ES-I3 (cell line): Measurements from ENCODE around the gene SRRM5.
"Not testable (repeated sequence)": the region's sequence is repeated elsewhere in the genome, so short reads cannot be mapped to it uniquely, and the experiment has no call there.

Experiments used
- H3K36me3 ChIP-seq: 2 replicates; pipeline ENCODE4 v1.6.1; 2013; ENCODE audit warnings: mild to moderate bottlenecking, low read length, control low read depth, moderate library complexity; ENCODE audit not compliant: insufficient read depth
- H3K4me1 ChIP-seq: 2 replicates; pipeline ENCODE4 v1.6.1; 2013; ENCODE audit warnings: mild to moderate bottlenecking, control low read depth, low read length; ENCODE audit not compliant: insufficient read depth
- H3K9ac ChIP-seq: 2 replicates; pipeline ENCODE4 v1.6.1; 2013; ENCODE audit warnings: low read depth, mild to moderate bottlenecking, low read length, moderate library complexity
- H3K9me3 ChIP-seq: 2 replicates; pipeline ENCODE4 v1.6.1; 2013; ENCODE audit warnings: mild to moderate bottlenecking, low read length, moderate library complexity; ENCODE audit not compliant: control insufficient read depth, insufficient read depth

Gene SRRM5

GRCh38 chr19:43581467-43581866 is 30.4 kb upstream of the SRRM5 start:
- Histone ChIP-seq H3K9ac (peak overlapping the region; percentile 61), H3K4me1 (peaks cover 3% of the 10 kb centered on the region; the same call in 1 of the 2 replicates), H3K36me3 (no peaks in the 10 kb centered on the region), H3K9me3 (no peaks in the 10 kb centered on the region; the same call in 1 of the 2 replicates)

GRCh38 chr19:43582495-43582894 is 29.4 kb upstream of the SRRM5 start:
- no peak overlapping the region for H3K9ac ChIP-seq
- no peaks in the 10 kb centered on the region; the same call in 1 of the 2 replicates for H3K9me3 ChIP-seq
- H3K4me1 ChIP-seq, result peaks cover 3% of the 10 kb centered on the region; the same call in 1 of the 2 replicates
- no peaks in the 10 kb centered on the region for H3K36me3 ChIP-seq

GRCh38 chr19:43584484-43584883 is 27.4 kb upstream of the SRRM5 start:
- H3K36me3 ChIP-seq, result no peaks in the 10 kb centered on the region

GRCh38 chr19:43586346-43586745 is 25.5 kb upstream of the SRRM5 start:
- H3K4me1 ChIP-seq, result peaks cover 3% of the 10 kb centered on the region; the same call in 1 of the 2 replicates
- H3K9me3 ChIP-seq, result no peaks in the 10 kb centered on the region
- H3K36me3 ChIP-seq, result no peaks in the 10 kb centered on the region
- no peak overlapping the region for H3K9ac ChIP-seq

More at GRCh38 chr19:43584484-43584883, 27.4 kb upstream of the SRRM5 start:
- H3K4me1 ChIP-seq, result peaks cover 3% of the 10 kb centered on the region; the same call in 1 of the 2 replicates
- H3K9me3 ChIP-seq, result no peaks in the 10 kb centered on the region
- no peak overlapping the region for H3K9ac ChIP-seq

GRCh38 chr19:43587029-43587428 is 24.9 kb upstream of the SRRM5 start:
- H3K36me3 ChIP-seq, H3K9me3 ChIP-seq: not testable (repeated sequence)

GRCh38 chr19:43589277-43589676 is 22.6 kb upstream of the SRRM5 start:
- Histone ChIP-seq H3K9ac (no peak overlapping the region), H3K4me1 (no peaks in the 10 kb centered on the region), H3K9me3 (no peaks in the 10 kb centered on the region), H3K36me3 (peaks cover 4% of the 10 kb centered on the region; the same call in 1 of the 2 replicates)

More at GRCh38 chr19:43587029-43587428, 24.9 kb upstream of the SRRM5 start:
- H3K9ac ChIP-seq, H3K4me1 ChIP-seq: not testable (repeated sequence)

- Histone ChIP-seq H3K9ac (no peak overlapping the region), H3K9me3 (no peaks in the 10 kb centered on the region), H3K4me1 (no peaks in the 10 kb centered on the region), H3K36me3 (peaks cover 4% of the 10 kb centered on the region; the same call in 1 of the 2 replicates)
Observed at GRCh38 chr19:43589678-43590077, 22.2 kb upstream of the SRRM5 start.

GRCh38 chr19:43591904-43592772 is 19.8 kb upstream of the SRRM5 start:
- H3K9ac ChIP-seq, result no peak overlapping the region
- H3K9me3 ChIP-seq, result no peaks in the 10 kb centered on the region
- H3K36me3 ChIP-seq, result peaks cover 4% of the 10 kb centered on the region; the same call in 1 of the 2 replicates
- no peaks in the 10 kb centered on the region for H3K4me1 ChIP-seq

GRCh38 chr19:43592800-43593350 is 19.0 kb upstream of the SRRM5 start:
- Histone ChIP-seq H3K36me3 (peaks cover 4% of the 10 kb centered on the region; the same call in 1 of the 2 replicates), H3K9ac (no peak overlapping the region), H3K4me1 (no peaks in the 10 kb centered on the region), H3K9me3 (no peaks in the 10 kb centered on the region)

- H3K36me3 ChIP-seq, result peaks cover 4% of the 10 kb centered on the region; the same call in 1 of the 2 replicates
- no peaks in the 10 kb centered on the region for H3K9me3 ChIP-seq
- no peak overlapping the region for H3K9ac ChIP-seq
- no peaks in the 10 kb centered on the region for H3K4me1 ChIP-seq
Observed at GRCh38 chr19:43594081-43594697, 17.7 kb upstream of the SRRM5 start.

- peaks cover 6% of the 10 kb centered on the region; the same call in 1 of the 2 replicates for H3K36me3 ChIP-seq
- no peaks in the 10 kb centered on the region for H3K4me1 ChIP-seq
- H3K9me3 ChIP-seq, result no peaks in the 10 kb centered on the region
- H3K9ac ChIP-seq, result peak overlapping the region; percentile 69
Observed at GRCh38 chr19:43594710-43595604, 16.9 kb upstream of the SRRM5 start.

GRCh38 chr19:43595605-43595998 is 16.3 kb upstream of the SRRM5 start:
- peak overlapping the region; percentile 69 for H3K9ac ChIP-seq
- peaks cover 7% of the 10 kb centered on the region; the same call in 1 of the 2 replicates for H3K36me3 ChIP-seq

GRCh38 chr19:43595999-43596841 is 15.7 kb upstream of the SRRM5 start, which contains the start of the genes IRGQ and ZNF576:
IRGQ (minus strand) TSS chr19:43596134; CDS start chr19:43595338, 796 bp downstream.
ZNF576 (plus strand) TSS chr19:43596595; CDS start chr19:43597109, 514 bp downstream.
- H3K9ac ChIP-seq, result peak within 1 kb of the TSS; percentile 76
- H3K36me3 ChIP-seq, result peaks cover 7% of the 10 kb centered on the region; the same call in 1 of the 2 replicates
- no peaks in the 10 kb centered on the region for H3K4me1 ChIP-seq
- no peaks in the 10 kb centered on the region for H3K9me3 ChIP-seq

More at GRCh38 chr19:43595605-43595998, 16.3 kb upstream of the SRRM5 start:
- H3K9me3 ChIP-seq, result no peaks in the 10 kb centered on the region
- no peaks in the 10 kb centered on the region for H3K4me1 ChIP-seq
